Neutrophil (primary cell): ENCODE data around the gene SEC14L1.

Source experiments
- H3K27ac ChIP-seq: fragments of 200-600 bp; sonication (generic); 2 replicates; pipeline ENCODE4 v1.5.1; 2016; ENCODE audit warnings: mild to moderate bottlenecking, moderate library complexity
- H3K27me3 ChIP-seq: fragments of 200-600 bp; sonication (generic); 2 replicates; pipeline ENCODE4 v1.6.0; 2016; ENCODE audit warnings: mild to moderate bottlenecking
- H3K36me3 ChIP-seq: fragments of 200-600 bp; sonication (generic); 2 replicates; pipeline ENCODE4 v1.5.1; 2017
- H3K4me1 ChIP-seq, 2 experiments: fragments of 200-600 bp in 1 of 2; sonication (generic) in 1 of 2; 1 replicate in 1 of 2; 2 replicates in 1 of 2; pipeline versions ENCODE4 v1.5.1 to v1.6.1; 2013 to 2016; ENCODE audit warnings: low read depth in 1 of 2, low read length in 1 of 2, mild to moderate bottlenecking in 1 of 2, moderate library complexity in 1 of 2; ENCODE audit not compliant: control insufficient read depth in 1 of 2, insufficient read depth in 1 of 2
- H3K4me3 ChIP-seq, 2 experiments: fragments of 200-600 bp in 1 of 2; sonication (generic) in 1 of 2; 1 replicate in 1 of 2; 2 replicates in 1 of 2; pipeline ENCODE4 v1.5.1; 2013 to 2016; ENCODE audit warnings: low read depth in 1 of 2, low read length in 1 of 2, mild to moderate bottlenecking in 1 of 2, moderate library complexity in 1 of 2
- H3K9me3 ChIP-seq: fragments of 200-600 bp; sonication (generic); 2 replicates; pipeline ENCODE4 v1.5.1; 2016
- TF ChIP-seq, protein P1 (sequence below): fragments of 200-600 bp; sonication (generic); IDR thresholded peaks from 2 replicates; pipeline ENCODE4 v1.5.1; 2016; ENCODE audit warnings: antibody characterized with exemption

SEC14L1 gene

GRCh38 chr17:77126519-77126918, 14.2 kb upstream of the SEC14L1 start:
- H3K27me3 ChIP-seq = no peaks in the 10 kb centered on the region
- H3K4me3 ChIP-seq = no peak overlapping the region
- peaks cover 55 to 69% of the 10 kb centered on the region in 2 experiments for H3K4me1 ChIP-seq
- TF ChIP-seq, protein P1, sequence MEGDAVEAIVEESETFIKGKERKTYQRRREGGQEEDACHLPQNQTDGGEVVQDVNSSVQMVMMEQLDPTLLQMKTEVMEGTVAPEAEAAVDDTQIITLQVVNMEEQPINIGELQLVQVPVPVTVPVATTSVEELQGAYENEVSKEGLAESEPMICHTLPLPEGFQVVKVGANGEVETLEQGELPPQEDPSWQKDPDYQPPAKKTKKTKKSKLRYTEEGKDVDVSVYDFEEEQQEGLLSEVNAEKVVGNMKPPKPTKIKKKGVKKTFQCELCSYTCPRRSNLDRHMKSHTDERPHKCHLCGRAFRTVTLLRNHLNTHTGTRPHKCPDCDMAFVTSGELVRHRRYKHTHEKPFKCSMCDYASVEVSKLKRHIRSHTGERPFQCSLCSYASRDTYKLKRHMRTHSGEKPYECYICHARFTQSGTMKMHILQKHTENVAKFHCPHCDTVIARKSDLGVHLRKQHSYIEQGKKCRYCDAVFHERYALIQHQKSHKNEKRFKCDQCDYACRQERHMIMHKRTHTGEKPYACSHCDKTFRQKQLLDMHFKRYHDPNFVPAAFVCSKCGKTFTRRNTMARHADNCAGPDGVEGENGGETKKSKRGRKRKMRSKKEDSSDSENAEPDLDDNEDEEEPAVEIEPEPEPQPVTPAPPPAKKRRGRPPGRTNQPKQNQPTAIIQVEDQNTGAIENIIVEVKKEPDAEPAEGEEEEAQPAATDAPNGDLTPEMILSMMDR = no peak
- H3K36me3 ChIP-seq = no peaks in the 10 kb centered on the region
- no peaks in the 10 kb centered on the region for H3K9me3 ChIP-seq
- peak overlapping the region; percentile 99 for H3K27ac ChIP-seq

GRCh38 chr17:77127735-77128361, 12.9 kb upstream of the SEC14L1 start:
- Histone ChIP-seq H3K36me3 (no peaks in the 10 kb centered on the region), H3K4me3 (peak overlapping the region; percentile 60 to 64), H3K4me1 (peaks cover 51 to 58% of the 10 kb centered on the region in 2 experiments), H3K27ac (peak overlapping the region; percentile 100), H3K9me3 (no peaks in the 10 kb centered on the region), H3K27me3 (no peaks in the 10 kb centered on the region)
- TF ChIP-seq, protein P1 = no peak

GRCh38 chr17:77128896-77129567, 11.7 kb upstream of the SEC14L1 start:
- H3K4me3 ChIP-seq = peak overlapping the region; percentile 60 to 64
- H3K36me3 ChIP-seq = no peaks in the 10 kb centered on the region
- peak overlapping the region; percentile 100 for H3K27ac ChIP-seq
- peaks cover 43 to 50% of the 10 kb centered on the region in 2 experiments for H3K4me1 ChIP-seq
- TF ChIP-seq, protein P1 = no peak
- H3K27me3 ChIP-seq = no peaks in the 10 kb centered on the region
- no peaks in the 10 kb centered on the region for H3K9me3 ChIP-seq

GRCh38 chr17:77129568-77130301, 11.0 kb upstream of the SEC14L1 start:
- Histone ChIP-seq H3K36me3 (no peaks in the 10 kb centered on the region), H3K9me3 (no peaks in the 10 kb centered on the region), H3K4me1 (peaks cover 36 to 46% of the 10 kb centered on the region in 2 experiments), H3K4me3 (no peak overlapping the region), H3K27ac (peak overlapping the region; percentile 100), H3K27me3 (no peaks in the 10 kb centered on the region)
- TF ChIP-seq, protein P1 = no peak

- no peaks in the 10 kb centered on the region for H3K36me3 ChIP-seq
- no peaks in the 10 kb centered on the region for H3K27me3 ChIP-seq
- H3K27ac ChIP-seq = peak overlapping the region; percentile 41
- H3K4me3 ChIP-seq = no peak overlapping the region
- peaks cover 28 to 40% of the 10 kb centered on the region in 2 experiments for H3K4me1 ChIP-seq
- no peaks in the 10 kb centered on the region for H3K9me3 ChIP-seq
- TF ChIP-seq, protein P1 = no peak
Measured at GRCh38 chr17:77130525-77130924, 10.2 kb upstream of the SEC14L1 start.
